PC-3 (cell line): Measurements from ENCODE around the gene HUNK. TPM values are rescaled to one million over a fixed set of nuclear protein-coding genes. Genes with fewer than 3 reads are reported as not detected.

ENCODE experiments used
- ATAC-seq: fragments of 200-7000 bp; cut with Tn5 transposase; 2 replicates; pipeline ENCODE4 v1.9.1; 2020; ENCODE audit warnings: mild to moderate bottlenecking, moderate library complexity
- BruUV-seq: library from RNA; stranded (reverse); fragments of 400-500 nt; replicated peaks from 2 replicates; lab custom pipeline; 2021; lab: Mats Ljungman, UMichigan
- CTCF ChIA-PET: fragments of 300-600 bp; sonication (Branson Sonifier 250); formaldehyde crosslinking; loops from one replicate; lab custom pipeline; 2022; ENCODE audit warnings: antibody characterized with exemption; lab: Charles Lee
- POLR2A ChIA-PET: fragments of 300-600 bp; sonication (Branson Sonifier 250); formaldehyde crosslinking; loops from one replicate; lab custom pipeline; 2022; ENCODE audit warnings: antibody characterized with exemption; ENCODE audit not compliant: unreplicated experiment; lab: Charles Lee
- DNase-seq: peaks from one replicate; pipeline ENCODE4 v3.0.0-alpha.2; 2015
- H2AFZ ChIP-seq: fragments of 300-600 bp; sonication (generic); 2 replicates; pipeline ENCODE4 v1.6.0; 2016; ENCODE audit warnings: antibody characterized with exemption, low read length
- H3F3A ChIP-seq: fragments of 300-600 bp; sonication (generic); one replicate; pipeline ENCODE4 v1.6.0; 2017; ENCODE audit warnings: antibody characterized with exemption, low read length, control low read depth, mild to moderate bottlenecking; ENCODE audit not compliant: unreplicated experiment
- H3K27ac ChIP-seq: fragments of 300-600 bp; sonication (generic); 2 replicates; pipeline ENCODE4 v1.5.1; 2016; ENCODE audit warnings: mild to moderate bottlenecking, low read length
- H3K27me3 ChIP-seq: fragments of 300-600 bp; sonication (generic); 2 replicates; pipeline ENCODE4 v1.6.1; 2016; ENCODE audit warnings: low read length, mixed read lengths
- H3K36me3 ChIP-seq: fragments of 300-600 bp; sonication (generic); 2 replicates; pipeline ENCODE4 v1.6.1; 2016; ENCODE audit warnings: low read depth, mixed run types, low read length, mixed read lengths
- H3K4me1 ChIP-seq: fragments of 300-600 bp; sonication (generic); 2 replicates; pipeline ENCODE4 v1.5.1; 2016; ENCODE audit warnings: low read length; ENCODE audit not compliant: insufficient read depth
- H3K4me2 ChIP-seq: fragments of 300-600 bp; sonication (generic); 2 replicates; pipeline ENCODE4 v1.6.0; 2016; ENCODE audit warnings: low read length
- H3K4me3 ChIP-seq: fragments of 300-600 bp; sonication (generic); 2 replicates; pipeline ENCODE4 v1.5.1; 2016; ENCODE audit warnings: mild to moderate bottlenecking, low read length, mixed read lengths
- H3K79me2 ChIP-seq: fragments of 300-600 bp; sonication (generic); 2 replicates; pipeline ENCODE4 v1.6.1; 2017; ENCODE audit warnings: low read length, mixed read lengths
- H3K9ac ChIP-seq: fragments of 300-600 bp; sonication (generic); 2 replicates; pipeline ENCODE4 v1.6.0; 2016; ENCODE audit warnings: mild to moderate bottlenecking, low read length
- H3K9me2 ChIP-seq: fragments of 300-600 bp; sonication (generic); replicated peaks from 2 replicates; pipeline ENCODE4 v1.6.1; 2016; ENCODE audit warnings: mixed run types, low read length, mixed read lengths
- H3K9me3 ChIP-seq: fragments of 300-600 bp; sonication (generic); 2 replicates; pipeline ENCODE4 v1.6.1; 2016; ENCODE audit warnings: low read length, mixed read lengths
- H4K20me1 ChIP-seq: fragments of 300-600 bp; sonication (generic); 2 replicates; pipeline ENCODE4 v1.6.1; 2016; ENCODE audit warnings: low read length, mixed read lengths
- CTCF ChIP-seq: fragments of 300-600 bp; sonication (generic); conservative IDR thresholded peaks from 2 replicates; pipeline ENCODE4 v1.5.1; 2017; ENCODE audit warnings: antibody characterized with exemption, low read depth, mild to moderate bottlenecking, low read length
- EZH2 ChIP-seq: fragments of 300-600 bp; sonication (generic); IDR thresholded peaks from one replicate; pipeline ENCODE4 v1.6.1; 2017; ENCODE audit warnings: antibody characterized with exemption, mild to moderate bottlenecking, low read length; ENCODE audit not compliant: unreplicated experiment
- EZH2phosphoT487 ChIP-seq: fragments of 300-600 bp; sonication (generic); IDR thresholded peaks from 2 replicates; pipeline ENCODE4 v1.6.1; 2018; ENCODE audit warnings: mild to moderate bottlenecking, antibody characterized with exemption, low read length, borderline replicate concordance
- intact Hi-C: fragments of 100-400 bp; cut with micrococcal nuclease; formaldehyde crosslinking; loops from 2 replicates; pipeline ENCODE4 v1.9.0; 2023
- total RNA-seq: library from RNA; depleted of rRNA; stranded (reverse); fragments of >200 nt; gene quantifications from 2 replicates; pipeline ENCODE4 v1.2.3, GENCODE V29; 2014

The HUNK gene
- total RNA-seq, 1 experiment from 2014 or later: not detected

DNA sequence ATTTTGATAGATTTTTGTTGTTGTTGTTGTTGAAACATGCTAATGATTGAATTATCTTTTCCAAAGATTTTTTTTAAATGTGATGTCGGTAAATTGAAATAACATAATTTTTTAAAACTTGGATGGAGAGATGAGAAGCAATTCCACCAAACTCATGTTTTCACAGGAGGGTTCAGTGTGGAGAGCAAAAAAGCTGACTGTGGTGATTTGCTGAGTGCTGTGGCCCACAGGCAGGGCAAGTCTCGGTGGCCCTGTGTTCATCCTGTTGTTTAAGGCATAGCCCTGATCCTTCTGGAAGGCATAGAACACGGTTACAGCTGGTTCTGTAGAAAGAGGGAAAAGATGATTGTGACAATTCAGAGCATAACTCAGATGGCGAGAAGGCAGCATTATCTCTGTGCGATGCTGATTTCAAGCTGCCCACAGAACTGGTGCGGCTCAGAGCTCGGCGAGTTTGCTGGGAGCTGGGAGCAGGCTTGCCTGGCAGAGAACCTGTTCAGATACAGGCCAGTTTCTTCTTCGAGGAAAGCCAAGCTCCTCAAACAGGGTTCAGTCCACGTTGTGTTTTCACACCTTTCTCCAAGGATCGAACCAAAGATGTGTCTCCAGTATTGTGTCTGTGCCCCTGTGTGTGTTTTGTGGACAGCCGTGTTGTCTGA lies 127.1 kb downstream of the HUNK start:
- no peak overlapping the region for H2AFZ ChIP-seq
- intact Hi-C loops: no loop called here
- TF ChIP-seq EZH2 (no peak), EZH2phosphoT487 (no peak), CTCF (no peak)
- no peak overlapping the region for H3K9ac ChIP-seq
- H3K9me2 ChIP-seq: no peaks in the 10 kb centered on the region
- no peaks in the 10 kb centered on the region for H3K36me3 ChIP-seq
- H4K20me1 ChIP-seq: no peaks in the 10 kb centered on the region
- no peak overlapping the region for H3K4me2 ChIP-seq
- DNase-seq: no peak
- no peak overlapping the region for H3K27ac ChIP-seq
- no TSS peak for BruUV-seq
- H3K27me3 ChIP-seq: peaks cover 94% of the 10 kb centered on the region
- ATAC-seq: no peak
- no peaks in the 10 kb centered on the region for H3K9me3 ChIP-seq
- no peak overlapping the region for H3K4me3 ChIP-seq
- no peaks in the 10 kb centered on the region for H3K79me2 ChIP-seq
- CTCF ChIA-PET: no interaction called here
- H3K4me1 ChIP-seq: no peaks in the 10 kb centered on the region
- POLR2A ChIA-PET: no interaction called here
- no peaks in the 10 kb centered on the region for H3F3A ChIP-seq

- H3F3A ChIP-seq: no peaks in the 10 kb centered on the region
- H3K4me1 ChIP-seq: no peaks in the 10 kb centered on the region
- ChIA-PET POLR2A (no interaction called here), CTCF (no interaction called here)
- no peaks in the 10 kb centered on the region for H3K9me3 ChIP-seq
- TF ChIP-seq EZH2 (no peak), CTCF (no peak), EZH2phosphoT487 (no peak)
- H3K27me3 ChIP-seq: peaks cover 88% of the 10 kb centered on the region
- intact Hi-C loops: no loop called here
- no peak overlapping the region for H3K4me3 ChIP-seq
- DNase-seq (no peak), ATAC-seq (no peak)
- no peak overlapping the region for H2AFZ ChIP-seq
- no peak overlapping the region for H3K27ac ChIP-seq
- H4K20me1 ChIP-seq: no peaks in the 10 kb centered on the region
- no peaks in the 10 kb centered on the region for H3K79me2 ChIP-seq
- H3K9me2 ChIP-seq: no peaks in the 10 kb centered on the region
- no peak overlapping the region for H3K9ac ChIP-seq
- no TSS peak for BruUV-seq
- H3K4me2 ChIP-seq: no peak overlapping the region
- no peaks in the 10 kb centered on the region for H3K36me3 ChIP-seq
Measured at GRCh38 chr21:32001390-32001789, 128.6 kb downstream of the HUNK start.

DNA sequence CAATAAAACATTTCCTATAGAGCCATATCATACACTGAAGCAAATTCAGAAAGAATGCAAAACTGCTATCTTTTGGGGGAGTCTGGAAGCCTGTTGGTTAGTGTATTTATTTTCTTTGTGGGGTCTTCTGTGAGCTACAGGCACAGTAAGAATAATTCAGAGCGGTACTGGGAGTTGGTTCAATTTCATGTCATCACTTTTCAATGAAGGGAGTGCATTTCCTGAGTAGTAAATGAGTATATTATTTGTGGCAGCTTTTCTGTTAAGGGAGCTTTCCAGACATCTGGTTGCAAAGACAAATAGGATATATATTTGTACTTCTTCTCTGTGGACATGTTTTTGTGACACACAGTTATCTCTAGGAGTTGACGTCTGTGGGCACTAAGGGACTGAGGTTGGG lies 130.6 kb downstream of the HUNK start:
- Histone ChIP-seq H3K4me1 (0 out of 2 replicates have a peak, but pooled peaks cover 3% of the 10 kb centered on the region), H3F3A (no peaks in the 10 kb centered on the region), H3K27ac (no peak overlapping the region), H4K20me1 (no peaks in the 10 kb centered on the region), H3K9me3 (no peaks in the 10 kb centered on the region), H3K4me3 (no peak overlapping the region), H3K9me2 (no peaks in the 10 kb centered on the region), H3K4me2 (no peak overlapping the region), H3K9ac (no peak overlapping the region), H3K79me2 (no peaks in the 10 kb centered on the region), H3K27me3 (peaks cover 70% of the 10 kb centered on the region), H3K36me3 (no peaks in the 10 kb centered on the region), H2AFZ (no peak overlapping the region)
- DNase-seq (no peak), ATAC-seq (no peak)
- BruUV-seq: no TSS peak
- POLR2A ChIA-PET: no interaction called here
- no peak for TF ChIP-seq EZH2phosphoT487
- TF ChIP-seq CTCF: no peak
- no peak for TF ChIP-seq EZH2
- intact Hi-C loops: no loop called here
- CTCF ChIA-PET: no interaction called here
